IMR-90 (cell line): ENCODE measurements around the gene UBASH3A.

Experiments used
- BHLHE40 ChIP-seq: fragments of 150-350 bp; IDR thresholded peaks from 2 replicates; pipeline ENCODE4 v1.6.1; 2016; ENCODE audit warnings: mild to moderate bottlenecking, low read depth, low read length
- CTCF ChIP-seq: conservative IDR thresholded peaks from 2 replicates; pipeline ENCODE4 v1.5.1; 2012; ENCODE audit warnings: mild to moderate bottlenecking, low read depth, low read length, improper control_type of control experiment
- ELK1 ChIP-seq: fragments of 150-350 bp; IDR thresholded peaks from 2 replicates; pipeline ENCODE4 v1.6.1; 2016; ENCODE audit warnings: low read depth, mild to moderate bottlenecking, low read length, moderate library complexity, borderline replicate concordance
- MAFK ChIP-seq: IDR thresholded peaks from 2 replicates; pipeline ENCODE4 v1.6.1; 2012; ENCODE audit warnings: low read depth, low read length, improper control_type of control experiment
- MAZ ChIP-seq: IDR thresholded peaks from 2 replicates; pipeline ENCODE4 v1.6.1; 2012; ENCODE audit warnings: low read depth, mild to moderate bottlenecking, low read length, improper control_type of control experiment, moderate library complexity, borderline replicate concordance
- MXI1 ChIP-seq: IDR thresholded peaks from 2 replicates; pipeline ENCODE4 v1.6.1; 2012; ENCODE audit warnings: low read depth, mild to moderate bottlenecking, low read length, moderate library complexity, borderline replicate concordance
- POLR2A ChIP-seq: IDR thresholded peaks from 2 replicates; pipeline ENCODE4 v1.6.1; 2012; ENCODE audit warnings: mild to moderate bottlenecking, low read depth, low read length
- RAD21 ChIP-seq: IDR thresholded peaks from 2 replicates; pipeline ENCODE4 v1.6.1; 2012; ENCODE audit warnings: low read length, improper control_type of control experiment
- RCOR1 ChIP-seq: IDR thresholded peaks from 2 replicates; pipeline ENCODE4 v1.6.1; 2012; ENCODE audit warnings: mild to moderate bottlenecking, low read length, improper control_type of control experiment; ENCODE audit not compliant: insufficient replicate concordance
- RFX5 ChIP-seq: IDR thresholded peaks from 2 replicates; pipeline ENCODE4 v1.8.0; 2012; ENCODE audit warnings: low read depth, mild to moderate bottlenecking, low read length, moderate library complexity
- SMC3 ChIP-seq: fragments of 150-350 bp; IDR thresholded peaks from 2 replicates; pipeline ENCODE4 v1.6.1; 2016; ENCODE audit warnings: low read depth, mild to moderate bottlenecking, antibody characterized with exemption, low read length, moderate library complexity
- TF ChIP-seq, protein P1 (sequence below): fragments of 150-350 bp; IDR thresholded peaks from 2 replicates; pipeline ENCODE4 v1.6.1; 2017; ENCODE audit warnings: mild to moderate bottlenecking, antibody characterized with exemption, low read length, low read depth

DNA sequence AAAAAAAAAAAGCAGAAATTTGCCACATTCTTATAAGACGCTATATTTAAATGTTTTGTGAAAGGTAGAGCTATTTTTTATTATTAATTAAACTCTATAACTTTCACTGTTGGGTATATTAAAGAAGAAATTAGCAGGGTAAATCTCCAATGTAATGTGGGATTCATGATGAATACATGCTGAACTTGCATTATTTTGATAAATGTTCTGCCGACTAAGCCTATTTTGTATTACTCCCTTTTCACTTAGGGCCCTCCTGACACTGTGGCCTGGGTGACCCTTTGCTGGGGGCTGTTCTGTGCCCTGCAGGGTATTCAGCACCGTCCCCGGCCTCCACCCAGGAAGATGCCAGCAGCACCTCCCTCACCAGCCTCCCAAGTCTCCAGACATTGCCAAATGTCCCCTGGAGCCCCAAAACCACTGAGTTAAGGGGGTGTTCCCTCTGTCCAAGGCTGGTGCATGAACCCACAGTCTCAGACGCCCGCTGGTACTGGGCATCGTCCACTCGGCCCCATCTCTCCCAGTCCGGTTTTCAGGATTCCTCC lies 69.9 kb downstream of the UBASH3A start:
- no peak for TF ChIP-seq CTCF
- TF ChIP-seq RCOR1, result no peak
- no peak for TF ChIP-seq MAZ
- no peak for TF ChIP-seq BHLHE40
- TF ChIP-seq, protein P1, sequence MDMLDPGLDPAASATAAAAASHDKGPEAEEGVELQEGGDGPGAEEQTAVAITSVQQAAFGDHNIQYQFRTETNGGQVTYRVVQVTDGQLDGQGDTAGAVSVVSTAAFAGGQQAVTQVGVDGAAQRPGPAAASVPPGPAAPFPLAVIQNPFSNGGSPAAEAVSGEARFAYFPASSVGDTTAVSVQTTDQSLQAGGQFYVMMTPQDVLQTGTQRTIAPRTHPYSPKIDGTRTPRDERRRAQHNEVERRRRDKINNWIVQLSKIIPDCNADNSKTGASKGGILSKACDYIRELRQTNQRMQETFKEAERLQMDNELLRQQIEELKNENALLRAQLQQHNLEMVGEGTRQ, result no peak
- TF ChIP-seq RAD21, result no peak
- no peak for TF ChIP-seq POLR2A
- no peak for TF ChIP-seq SMC3
- no peak for TF ChIP-seq MXI1
- no peak for TF ChIP-seq RFX5
- TF ChIP-seq ELK1, result no peak
- peak; percentile 57; the same call in 1 of the 2 replicates for TF ChIP-seq MAFK
